Esophagus muscularis mucosa (tissue), 4 donors: ENCODE results near the gene MKKS.

ENCODE experiments used
- EP300 ChIP-seq: sonication (generic); formaldehyde crosslinking; IDR thresholded peaks from one replicate; pipeline ENCODE4 v1.6.1; 2017; ENCODE audit warnings: antibody characterized with exemption
- POLR2A ChIP-seq: fragments of 450-650 bp; IDR thresholded peaks from one replicate; pipeline ENCODE4 v1.6.1; 2017; ENCODE audit warnings: antibody characterized with exemption, moderate library complexity, mild to moderate bottlenecking, low read depth
- POLR2AphosphoS5 ChIP-seq, 2 donors: sonication (generic); formaldehyde crosslinking; IDR thresholded peaks; one replicate each; pipeline ENCODE4 v1.6.1; 2017; ENCODE audit warnings: antibody characterized with exemption in 2 of 2
- TF ChIP-seq, protein P1 (sequence below), 3 experiments: fragments of 200-600 bp in 2 of 3; fragments of 450-650 bp in 1 of 3; sonication (generic) in 2 of 3; IDR thresholded peaks; one replicate each; pipeline ENCODE4 v1.5.1; 2017 to 2019; ENCODE audit warnings: antibody characterized with exemption in 3 of 3, mild to moderate bottlenecking in 2 of 3, moderate library complexity in 1 of 3

DNA sequence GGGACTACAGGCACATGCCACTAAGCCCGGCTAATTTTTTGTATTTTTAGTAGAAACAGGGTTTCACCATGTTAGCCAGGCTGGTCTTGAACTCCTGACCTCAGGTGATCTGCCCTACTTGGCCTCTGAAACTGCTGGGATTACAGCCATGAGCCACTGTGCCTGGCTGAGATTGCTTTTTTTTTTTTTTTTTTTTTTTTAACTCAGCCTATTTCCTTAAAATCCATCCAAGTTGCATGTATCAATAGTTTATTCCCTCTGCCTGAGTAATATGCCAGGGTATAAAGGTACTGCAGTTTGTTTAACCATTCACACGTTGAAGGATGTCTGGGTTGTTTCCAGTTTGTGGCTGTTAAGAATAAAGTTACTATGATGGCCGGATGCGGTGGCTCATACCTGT, 11.7 kb upstream of the MKKS start:
- TF ChIP-seq, protein P1, sequence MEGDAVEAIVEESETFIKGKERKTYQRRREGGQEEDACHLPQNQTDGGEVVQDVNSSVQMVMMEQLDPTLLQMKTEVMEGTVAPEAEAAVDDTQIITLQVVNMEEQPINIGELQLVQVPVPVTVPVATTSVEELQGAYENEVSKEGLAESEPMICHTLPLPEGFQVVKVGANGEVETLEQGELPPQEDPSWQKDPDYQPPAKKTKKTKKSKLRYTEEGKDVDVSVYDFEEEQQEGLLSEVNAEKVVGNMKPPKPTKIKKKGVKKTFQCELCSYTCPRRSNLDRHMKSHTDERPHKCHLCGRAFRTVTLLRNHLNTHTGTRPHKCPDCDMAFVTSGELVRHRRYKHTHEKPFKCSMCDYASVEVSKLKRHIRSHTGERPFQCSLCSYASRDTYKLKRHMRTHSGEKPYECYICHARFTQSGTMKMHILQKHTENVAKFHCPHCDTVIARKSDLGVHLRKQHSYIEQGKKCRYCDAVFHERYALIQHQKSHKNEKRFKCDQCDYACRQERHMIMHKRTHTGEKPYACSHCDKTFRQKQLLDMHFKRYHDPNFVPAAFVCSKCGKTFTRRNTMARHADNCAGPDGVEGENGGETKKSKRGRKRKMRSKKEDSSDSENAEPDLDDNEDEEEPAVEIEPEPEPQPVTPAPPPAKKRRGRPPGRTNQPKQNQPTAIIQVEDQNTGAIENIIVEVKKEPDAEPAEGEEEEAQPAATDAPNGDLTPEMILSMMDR (IDR thresholded peaks at IDR 0.05), result no peak
- TF ChIP-seq POLR2AphosphoS5 (IDR thresholded peaks at IDR 0.05) (no peak), POLR2A (no peak), EP300 (no peak)
